Natural killer cell (primary cell): ENCODE data around the gene HES2. TPM values are rescaled to one million over a fixed set of nuclear protein-coding genes. Genes with fewer than 3 reads are reported as not detected.
"Not testable (repeated sequence)": the region's sequence is repeated elsewhere in the genome, so short reads cannot be mapped to it uniquely, and the experiment has no call there.

Experiments
- ATAC-seq, 3 donors: fragments of 150-1000 bp in 2 of 3; fragments of 200-7000 bp in 1 of 3; cut with Tn5 transposase; 1 replicate in 1 of 3; 2 replicates in 2 of 3; pipeline ENCODE4 v1.10.0; 2021; ENCODE audit warnings: mild to moderate bottlenecking in 2 of 3, moderate library complexity in 2 of 3
- DNase-seq, 2 donors: peaks; one replicate each; pipeline versions ENCODE4 v3.0.0 to v3.0.0-alpha.2; 2013 to 2021; ENCODE audit warnings: mixed read lengths in 1 of 2
- H3K27ac ChIP-seq: one replicate; pipeline ENCODE4 v1.5.1; 2013; ENCODE audit warnings: mild to moderate bottlenecking, low read length
- H3K27me3 ChIP-seq: one replicate; pipeline ENCODE4 v1.6.1; 2013; ENCODE audit warnings: low read length; ENCODE audit not compliant: control insufficient read depth, insufficient read depth
- H3K36me3 ChIP-seq: one replicate; pipeline ENCODE4 v1.6.1; 2013; ENCODE audit warnings: low read length; ENCODE audit not compliant: control insufficient read depth, insufficient read depth
- H3K4me1 ChIP-seq: one replicate; pipeline ENCODE4 v1.6.1; 2013; ENCODE audit warnings: low read length; ENCODE audit not compliant: control insufficient read depth, insufficient read depth
- H3K4me3 ChIP-seq: one replicate; pipeline ENCODE4 v1.5.1; 2013; ENCODE audit warnings: low read length
- H3K9me3 ChIP-seq: one replicate; pipeline ENCODE4 v1.6.1; 2013; ENCODE audit warnings: low read length; ENCODE audit not compliant: control insufficient read depth, insufficient read depth
- H3K27ac Mint-ChIP-seq, 2 donors: one replicate each; pipeline ENCODE4 v1.8.0; 2022; ENCODE audit warnings: mild to moderate bottlenecking in 2 of 2, mixed read lengths in 2 of 2, moderate library complexity in 1 of 2
- H3K27me3 Mint-ChIP-seq, 2 donors: one replicate each; pipeline ENCODE4 v1.8.0; 2022; ENCODE audit warnings: low read depth in 2 of 2, mixed read lengths in 2 of 2
- H3K36me3 Mint-ChIP-seq: one replicate; pipeline ENCODE4 v1.8.0; 2022; ENCODE audit warnings: mixed read lengths
- H3K4me1 Mint-ChIP-seq, 2 donors: one replicate each; pipeline ENCODE4 v1.8.0; 2022; ENCODE audit warnings: mixed read lengths in 2 of 2
- H3K4me3 Mint-ChIP-seq: one replicate; pipeline ENCODE4 v1.8.0; 2022; ENCODE audit warnings: mild to moderate bottlenecking, moderate library complexity, mixed read lengths
- H3K9me3 Mint-ChIP-seq, 2 donors: one replicate each; pipeline ENCODE4 v1.8.0; 2022; ENCODE audit warnings: mixed read lengths in 2 of 2
- WGBS: methylation state at CpG from one replicate; pipeline ENCODE4 v1.1.7; 2013; ENCODE audit warnings: missing lambda C conversion rate; ENCODE audit not compliant: insufficient coverage; 5-methylcytosine and 5-hydroxymethylcytosine counted together
- intact Hi-C: fragments of 100-400 bp; cut with micrococcal nuclease; formaldehyde crosslinking; loops from one replicate; pipeline ENCODE4 v1.14.2; 2022
- total RNA-seq, 4 donors: library from RNA; stranded (reverse); fragments of 120-200 nt in 1 of 4; gene quantifications; one replicate each; pipeline versions ENCODE4 v1.2.3 to v1.2.4, GENCODE V29; 2013 to 2022
- TF ChIP-seq, protein P1 (sequence below): fragments of 200-600 bp; IDR thresholded peaks from one replicate; pipeline ENCODE4 v1.8.0; 2022; ENCODE audit warnings: antibody characterized with exemption

The HES2 gene
- total RNA-seq, 3 donors from 2014 or later (not counting 1 experiment from before 2014, with no cell fraction given) = not detected

GRCh38 chr1:6435547-6435946 is 15.8 kb upstream of the HES2 start:
- Histone ChIP-seq H3K4me3 (no peak overlapping the region), H3K27me3 (peaks cover 2% of the 10 kb centered on the region), H3K36me3 (no peaks in the 10 kb centered on the region), H3K4me1 (peaks cover 4% of the 10 kb centered on the region), H3K27ac (no peak overlapping the region), H3K9me3 (no peaks in the 10 kb centered on the region)
- intact Hi-C loops = no loop called here
- Mint-ChIP-seq H3K9me3 (no peaks in the 10 kb centered on the region), H3K4me1 (peaks cover 5 to 16% of the 10 kb centered on the region in 2 donors), H3K27me3 (peaks cover 13 to 26% of the 10 kb centered on the region in 2 donors), H3K27ac (no peak overlapping the region), H3K4me3 (no peak overlapping the region), H3K36me3 (no peaks in the 10 kb centered on the region)
- DNase-seq (no peak), ATAC-seq (no peak)
- TF ChIP-seq, protein P1, sequence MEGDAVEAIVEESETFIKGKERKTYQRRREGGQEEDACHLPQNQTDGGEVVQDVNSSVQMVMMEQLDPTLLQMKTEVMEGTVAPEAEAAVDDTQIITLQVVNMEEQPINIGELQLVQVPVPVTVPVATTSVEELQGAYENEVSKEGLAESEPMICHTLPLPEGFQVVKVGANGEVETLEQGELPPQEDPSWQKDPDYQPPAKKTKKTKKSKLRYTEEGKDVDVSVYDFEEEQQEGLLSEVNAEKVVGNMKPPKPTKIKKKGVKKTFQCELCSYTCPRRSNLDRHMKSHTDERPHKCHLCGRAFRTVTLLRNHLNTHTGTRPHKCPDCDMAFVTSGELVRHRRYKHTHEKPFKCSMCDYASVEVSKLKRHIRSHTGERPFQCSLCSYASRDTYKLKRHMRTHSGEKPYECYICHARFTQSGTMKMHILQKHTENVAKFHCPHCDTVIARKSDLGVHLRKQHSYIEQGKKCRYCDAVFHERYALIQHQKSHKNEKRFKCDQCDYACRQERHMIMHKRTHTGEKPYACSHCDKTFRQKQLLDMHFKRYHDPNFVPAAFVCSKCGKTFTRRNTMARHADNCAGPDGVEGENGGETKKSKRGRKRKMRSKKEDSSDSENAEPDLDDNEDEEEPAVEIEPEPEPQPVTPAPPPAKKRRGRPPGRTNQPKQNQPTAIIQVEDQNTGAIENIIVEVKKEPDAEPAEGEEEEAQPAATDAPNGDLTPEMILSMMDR = no peak
- WGBS = 79% methylated on average over 2 of the region's 3 CpGs

DNA sequence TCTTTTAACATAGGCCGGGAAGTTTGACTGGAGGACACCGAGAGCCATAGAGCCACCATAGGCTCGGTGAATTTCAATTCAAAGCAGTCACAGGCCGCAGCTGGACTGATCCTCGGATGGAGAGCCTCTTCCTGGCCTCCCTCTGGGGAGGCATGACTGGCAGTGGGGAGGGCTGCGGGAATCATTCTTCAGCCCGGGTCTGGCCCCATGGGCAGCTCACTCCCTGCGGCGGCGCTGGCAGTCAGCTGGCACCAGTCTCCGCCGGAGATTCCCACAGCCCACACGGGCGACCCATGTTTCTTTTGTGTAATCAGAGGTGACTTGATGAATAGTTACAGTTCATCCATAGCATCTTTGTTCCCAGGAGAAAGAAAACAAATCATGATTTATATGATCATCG is 15.4 kb upstream of the HES2 start:
- WGBS = 94% methylated on average over 14 of the region's 15 CpGs
- no peak overlapping the region for H3K27ac ChIP-seq
- no peak overlapping the region for H3K4me3 Mint-ChIP-seq

DNA sequence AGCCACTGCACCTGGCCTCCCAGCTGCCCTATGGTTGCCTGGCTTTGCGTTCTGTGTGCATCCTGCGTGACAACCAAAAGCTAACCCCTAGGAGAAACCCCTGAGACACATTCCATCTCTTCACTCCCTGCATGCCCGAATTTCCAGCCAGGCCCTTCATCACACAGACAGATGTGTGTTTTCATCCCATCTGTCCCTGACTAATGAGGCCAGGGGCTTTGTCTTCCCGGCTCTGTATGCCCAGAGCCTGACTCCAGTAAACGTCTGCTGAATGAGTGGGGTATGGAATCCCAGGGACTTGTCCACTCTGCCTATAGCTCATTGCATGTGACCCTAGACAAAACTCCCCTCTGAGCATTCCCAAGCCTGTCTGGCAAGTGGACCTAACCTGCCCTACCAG is 14.5 kb upstream of the HES2 start:
- intact Hi-C loops = no loop called here
- 81% methylated on average over 4 of the region's 5 CpGs for WGBS
- Mint-ChIP-seq H3K4me3 (no peak overlapping the region), H3K36me3 (no peaks in the 10 kb centered on the region), H3K27ac (no peak overlapping the region), H3K9me3 (no peaks in the 10 kb centered on the region), H3K4me1 (peaks cover 5 to 11% of the 10 kb centered on the region in 2 donors), H3K27me3 (peaks cover 8 to 26% of the 10 kb centered on the region in 2 donors)
- no peak overlapping the region for H3K4me3 ChIP-seq
- no peaks in the 10 kb centered on the region for H3K4me1 ChIP-seq
- ATAC-seq = no peak
- no peaks in the 10 kb centered on the region for H3K36me3 ChIP-seq
- H3K27me3 ChIP-seq = peaks cover 2% of the 10 kb centered on the region
- H3K27ac ChIP-seq = no peak overlapping the region
- TF ChIP-seq, protein P1 = no peak
- no peaks in the 10 kb centered on the region for H3K9me3 ChIP-seq
- no peak for DNase-seq

More for the DNA sequence above, 15.4 kb upstream of the HES2 start:
- TF ChIP-seq, protein P1 = no peak
- Mint-ChIP-seq H3K4me1 (peaks cover 5 to 16% of the 10 kb centered on the region in 2 donors), H3K27me3 (peaks cover 13 to 29% of the 10 kb centered on the region in 2 donors), H3K36me3 (no peaks in the 10 kb centered on the region), H3K27ac (no peak overlapping the region), H3K9me3 (no peaks in the 10 kb centered on the region)
- no peak for ATAC-seq
- Histone ChIP-seq H3K9me3 (no peaks in the 10 kb centered on the region), H3K4me1 (peaks cover 3% of the 10 kb centered on the region), H3K27me3 (peaks cover 2% of the 10 kb centered on the region), H3K36me3 (no peaks in the 10 kb centered on the region), H3K4me3 (no peak overlapping the region)
- intact Hi-C loops = no loop called here
- DNase-seq = no peak

DNA sequence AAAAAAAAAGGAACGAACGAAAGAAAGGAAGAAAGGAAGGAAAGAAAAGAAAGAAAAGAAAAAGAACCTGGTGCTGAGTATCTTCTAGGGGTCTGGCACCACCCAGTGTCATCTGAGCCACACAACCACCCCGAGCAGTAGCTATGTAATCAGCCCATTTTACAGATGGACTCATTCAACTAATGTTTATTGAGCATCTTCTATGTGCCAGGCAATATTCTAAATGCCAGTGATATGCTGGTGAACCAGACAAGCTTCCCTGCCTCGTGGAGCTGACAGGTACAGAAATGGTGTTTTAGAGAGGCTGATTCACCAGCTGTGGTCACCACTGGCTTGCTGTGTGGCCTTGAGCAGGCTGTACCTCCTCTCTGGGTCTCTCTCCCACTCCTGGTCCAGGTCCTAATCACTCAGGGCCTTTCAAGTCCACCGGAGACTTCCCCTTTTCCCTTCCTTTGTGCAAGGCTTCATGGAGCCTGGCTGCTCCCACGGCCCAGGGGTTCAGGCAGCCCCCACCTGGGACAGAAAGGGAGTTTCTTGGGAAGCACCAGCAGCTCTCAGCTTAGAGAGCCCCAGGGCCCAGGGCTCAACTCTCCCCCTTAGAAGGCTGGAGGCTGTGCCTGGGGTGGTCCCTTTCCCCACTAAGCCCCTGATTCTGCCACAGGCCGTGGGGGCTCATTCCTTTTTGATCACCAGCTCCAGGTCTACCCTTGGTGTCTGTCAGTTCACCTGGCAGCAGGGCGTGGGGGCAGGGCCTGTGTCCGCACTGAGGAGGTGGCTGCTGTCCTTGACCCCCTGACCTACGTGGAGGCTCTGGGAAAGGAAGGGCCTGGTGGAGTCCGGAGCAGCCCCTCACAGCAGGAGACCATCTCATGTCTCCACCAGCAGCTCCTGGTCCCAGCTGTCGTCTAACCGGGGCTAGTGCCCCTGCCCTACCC is 12.2 kb upstream of the HES2 start:
- H3K27me3 ChIP-seq, intact Hi-C loops, H3K27ac Mint-ChIP-seq, H3K4me3 ChIP-seq, H3K4me3 Mint-ChIP-seq, H3K36me3 ChIP-seq, H3K4me1 Mint-ChIP-seq, ATAC-seq, H3K4me1 ChIP-seq, H3K36me3 Mint-ChIP-seq, H3K9me3 Mint-ChIP-seq, DNase-seq, H3K27ac ChIP-seq, H3K9me3 ChIP-seq: not testable (repeated sequence)
- WGBS = 69% methylated on average over 11 of the region's 13 CpGs
- peaks cover 0 to 21% of the 10 kb centered on the region in 2 donors for H3K27me3 Mint-ChIP-seq

- H3K4me1 Mint-ChIP-seq, H3K27ac ChIP-seq, intact Hi-C loops, H3K36me3 Mint-ChIP-seq, H3K4me3 Mint-ChIP-seq, H3K4me1 ChIP-seq, H3K9me3 ChIP-seq, H3K9me3 Mint-ChIP-seq, H3K27ac Mint-ChIP-seq, ATAC-seq, DNase-seq, H3K36me3 ChIP-seq, H3K4me3 ChIP-seq: not testable (repeated sequence)
- 38% methylated on average over 18 of the region's 19 CpGs for WGBS
- H3K27me3 Mint-ChIP-seq = peaks cover 0 to 25% of the 10 kb centered on the region in 2 donors
- peaks cover 11% of the 10 kb centered on the region for H3K27me3 ChIP-seq
Observed at GRCh38 chr1:6429660-6430411, 10.1 kb upstream of the HES2 start.
